K562 (cell line): ENCODE data around the gene EXOSC2. TPM values are rescaled to one million over a fixed set of nuclear protein-coding genes. Genes with fewer than 3 reads are reported as not detected.

Source experiments
- ARID3A ChIP-seq: IDR thresholded peaks from 2 replicates; pipeline ENCODE4 v1.6.1; 2012; ENCODE audit warnings: low read depth, low read length, improper control_type of control experiment, borderline replicate concordance
- CREB1 ChIP-seq, 2 experiments: sonication (generic) in 1 of 2; formaldehyde crosslinking in 1 of 2; IDR thresholded peaks; 2 replicates each; pipeline versions ENCODE4 v1.6.1 to v1.8.0; 2012 to 2022; ENCODE audit warnings: inconsistent platforms in 1 of 2, mild to moderate bottlenecking in 1 of 2, missing genetic modification reagents in 1 of 2, moderate library complexity in 1 of 2
- DACH1 ChIP-seq: fragments of 450-650 bp; IDR thresholded peaks from 2 replicates; pipeline ENCODE4 v1.6.1; 2018; ENCODE audit not compliant: partially characterized antibody
- EP400 ChIP-seq: fragments of 450-650 bp; IDR thresholded peaks from 2 replicates; pipeline ENCODE4 v1.6.1; 2017; ENCODE audit warnings: antibody characterized with exemption, mild to moderate bottlenecking, moderate library complexity
- FOXK2 ChIP-seq, 2 experiments: fragments of 450-650 bp; IDR thresholded peaks in 1 of 2; conservative IDR thresholded peaks in 1 of 2; 2 replicates each; pipeline ENCODE4 v1.6.1; 2016; ENCODE audit warnings: low read depth in 2 of 2, mild to moderate bottlenecking in 1 of 2
- JUNB ChIP-seq: fragments of 450-650 bp; formaldehyde crosslinking; conservative IDR thresholded peaks from 2 replicates; pipeline ENCODE4 v1.4.0; 2020; ENCODE audit warnings: mild to moderate bottlenecking
- MAFK ChIP-seq: IDR thresholded peaks from 2 replicates; pipeline ENCODE4 v1.6.1; 2011; ENCODE audit warnings: low read length, improper control_type of control experiment
- NCOA6 ChIP-seq: fragments of 450-650 bp; IDR thresholded peaks from 2 replicates; pipeline ENCODE4 v1.6.1; 2017; ENCODE audit warnings: mild to moderate bottlenecking
- NONO ChIP-seq, 2 experiments: fragments of 200-400 bp in 1 of 2; fragments of 450-650 bp in 1 of 2; formaldehyde crosslinking in 1 of 2; IDR thresholded peaks; 2 replicates each; pipeline ENCODE4 v1.6.1; 2017; ENCODE audit warnings: low read depth in 2 of 2, mild to moderate bottlenecking in 2 of 2, moderate library complexity in 2 of 2, low read length in 1 of 2
- SNRNP70 ChIP-seq: fragments of 200-400 bp; formaldehyde crosslinking; optimal IDR thresholded peaks from 2 replicates; pipeline ENCODE3; 2017; ENCODE audit warnings: low read depth, low read length
- SRSF7 ChIP-seq: fragments of 200-400 bp; formaldehyde crosslinking; optimal IDR thresholded peaks from 2 replicates; pipeline ENCODE3; 2017; ENCODE audit warnings: mild to moderate bottlenecking, low read depth, low read length
- TEAD2 ChIP-seq: fragments of 450-650 bp; IDR thresholded peaks from 2 replicates; pipeline ENCODE4 v1.6.1; 2016; ENCODE audit warnings: missing genetic modification characterization, control low read depth, missing compliant biosample characterization
- THRAP3 ChIP-seq: fragments of 450-650 bp; IDR thresholded peaks from 2 replicates; pipeline ENCODE4 v1.6.1; 2016; ENCODE audit warnings: mild to moderate bottlenecking, inconsistent platforms, borderline replicate concordance
- TRIM25 ChIP-seq: fragments of 450-650 bp; IDR thresholded peaks from 2 replicates; pipeline ENCODE4 v1.7.0; 2016; ENCODE audit warnings: borderline replicate concordance
- ZBTB26 ChIP-seq: fragments of 450-650 bp; formaldehyde crosslinking; IDR thresholded peaks from 2 replicates; pipeline ENCODE4 v1.4.0; 2022; ENCODE audit warnings: missing genetic modification characterization
- ZFP1 ChIP-seq: fragments of 450-650 bp; formaldehyde crosslinking; IDR thresholded peaks from 2 replicates; pipeline ENCODE4 v1.4.0; 2020; ENCODE audit warnings: mild to moderate bottlenecking, mixed read lengths
- ZHX1 ChIP-seq: fragments of 150-350 bp; conservative IDR thresholded peaks from 2 replicates; pipeline ENCODE4 v1.6.1; 2014; ENCODE audit warnings: low read length
- ZNF696 ChIP-seq: fragments of 250-450 bp; sonication (Bioruptor Pico); conservative IDR thresholded peaks from 2 replicates; pipeline ENCODE4 v1.4.0; 2020; ENCODE audit warnings: mild to moderate bottlenecking, moderate library complexity
- polyA plus RNA-seq, 8 experiments: library from polyadenylated mRNA; depleted of rRNA in 4 of 8; stranded (reverse) in 5 of 8; unstranded in 3 of 8; fragments of >200 nt; fragmentation: Nextera tagmentation in 2 of 8; fragmentation: Illumina TruSeq in 1 of 8; extraction: Ambion mirVana in 2 of 8; extraction: Trizol in 1 of 8; gene quantifications; 2 replicates each; pipeline versions ENCODE4 v1.2.1 to v1.2.3, GENCODE V29; 2011 to 2014; ENCODE audit warnings: inconsistent platforms in 1 of 8, missing spikeins in 1 of 8
- total RNA-seq, 7 experiments: library from RNA; depleted of rRNA in 6 of 7; stranded (reverse); fragments of >200 nt in 6 of 7; fragmentation: Illumina TruSeq in 2 of 7; extraction: Trizol in 2 of 7; gene quantifications; 2 replicates each; pipeline versions ENCODE4 v1.2.1 to v1.2.3, GENCODE V29; 2011 to 2021; ENCODE audit warnings: low replicate concordance in 1 of 7
- TF ChIP-seq, protein P1 (sequence below): fragments of 250-450 bp; sonication (Bioruptor Pico); IDR thresholded peaks from 2 replicates; pipeline ENCODE4 v1.4.0; 2020; ENCODE audit warnings: mild to moderate bottlenecking, moderate library complexity

EXOSC2 gene
- total and polyA plus RNA-seq, 9 of the 15 experiments (the other 6 are each of a cell fraction or from before 2014, with no cell fraction given) = 46.0 to 101 (median 77.6) TPM

- no peak for TF ChIP-seq SNRNP70
- TF ChIP-seq MAFK = no peak
- TF ChIP-seq NONO (IDR thresholded peaks at IDR 0.05; ENCODE audit: low read depth in 2 of 2, low read length in 1 of 2) = peak in 1 of 2 experiments; percentile 82; a peak in 2 of 4 replicates
- no peak for TF ChIP-seq ZHX1
- TF ChIP-seq NCOA6 = no peak
- TF ChIP-seq FOXK2 (conservative IDR thresholded peaks at IDR 0.05 in 1 of 2, IDR thresholded peaks at IDR 0.05 in 1 of 2; ENCODE audit: low read depth in 2 of 2) = no peak
- no peak for TF ChIP-seq SRSF7
- TF ChIP-seq JUNB (CRISPR knock-in tag) = no peak
- TF ChIP-seq ZFP1 = no peak
- TF ChIP-seq THRAP3 = no peak
- peak; percentile 42; the same call in 1 of the 2 replicates for TF ChIP-seq EP400
- TF ChIP-seq DACH1 = no peak
- no peak for TF ChIP-seq ARID3A
- TF ChIP-seq, protein P1, sequence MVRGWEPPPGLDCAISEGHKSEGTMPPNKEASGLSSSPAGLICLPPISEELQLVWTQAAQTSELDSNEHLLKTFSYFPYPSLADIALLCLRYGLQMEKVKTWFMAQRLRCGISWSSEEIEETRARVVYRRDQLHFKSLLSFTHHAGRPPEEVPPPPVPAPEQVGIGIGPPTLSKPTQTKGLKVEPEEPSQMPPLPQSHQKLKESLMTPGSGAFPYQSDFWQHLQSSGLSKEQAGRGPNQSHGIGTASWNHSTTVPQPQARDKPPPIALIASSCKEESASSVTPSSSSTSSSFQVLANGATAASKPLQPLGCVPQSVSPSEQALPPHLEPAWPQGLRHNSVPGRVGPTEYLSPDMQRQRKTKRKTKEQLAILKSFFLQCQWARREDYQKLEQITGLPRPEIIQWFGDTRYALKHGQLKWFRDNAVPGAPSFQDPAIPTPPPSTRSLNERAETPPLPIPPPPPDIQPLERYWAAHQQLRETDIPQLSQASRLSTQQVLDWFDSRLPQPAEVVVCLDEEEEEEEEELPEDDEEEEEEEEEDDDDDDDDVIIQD (CRISPR knock-in tag) = no peak
- no peak for TF ChIP-seq ZBTB26 (CRISPR knock-in tag)
- TF ChIP-seq ZNF696 = no peak
- no peak; the same call in 1 of the 2 replicates for TF ChIP-seq CREB1 (IDR thresholded peaks at IDR 0.05)
- TF ChIP-seq CREB1 (CRISPR knock-in tag; IDR thresholded peaks at IDR 0.05) = peak; percentile 75; the same call in 1 of the 2 replicates
- no peak for TF ChIP-seq TRIM25
- no peak for TF ChIP-seq TEAD2 (tag)
Measured at GRCh38 chr9:130712564-130713285, 19.1 kb downstream of the EXOSC2 start (continued).
